ENCODE results near the gene INSR.
"Not testable (repeated sequence)": the region's sequence is repeated elsewhere in the genome, so short reads cannot be mapped to it uniquely, and the experiment has no call there.

The INSR gene

DNA sequence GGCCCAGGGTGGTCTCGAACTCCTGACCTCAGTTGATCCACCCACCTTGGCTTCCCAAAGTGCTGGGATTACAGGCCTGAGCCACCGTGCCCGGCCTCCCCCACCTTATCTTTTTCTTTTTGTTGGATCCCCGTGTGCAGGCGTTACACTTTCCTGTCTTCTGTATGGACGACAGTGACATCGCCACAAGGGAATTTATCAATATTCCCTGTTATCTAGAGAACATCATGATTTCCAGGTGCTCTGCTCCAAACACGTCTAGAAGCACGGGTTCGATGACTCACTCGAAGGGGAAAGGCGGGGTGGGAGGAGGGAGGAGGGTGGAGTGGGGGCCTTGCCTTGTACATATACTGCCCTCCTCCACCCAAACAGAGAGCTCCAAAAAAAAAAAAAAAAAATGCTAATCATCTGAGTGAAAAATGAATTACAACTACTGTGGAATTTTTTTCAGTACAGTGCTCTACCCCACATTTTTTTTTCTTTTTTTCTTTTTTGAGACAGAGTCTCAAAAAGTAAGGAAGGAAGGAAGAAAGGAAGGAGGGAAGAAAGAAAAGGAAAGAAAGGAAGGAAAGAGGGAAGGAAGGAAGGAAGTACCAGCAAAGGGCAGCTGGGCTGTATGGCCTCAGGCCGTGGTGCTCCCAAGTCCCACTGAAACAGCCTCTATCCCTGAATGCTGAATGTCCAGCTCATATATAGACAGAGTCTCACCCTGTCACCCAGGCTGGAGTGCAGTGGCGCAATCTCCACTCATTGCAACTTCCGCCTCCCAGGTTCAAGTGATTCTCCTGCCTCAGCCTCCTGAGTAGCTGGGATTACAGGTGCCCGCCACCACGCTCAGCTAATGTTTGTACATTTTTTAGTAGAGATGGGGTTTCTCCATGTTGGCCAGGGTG lies 36.8 kb downstream of the INSR start:
- DNase-seq = no peak

DNA sequence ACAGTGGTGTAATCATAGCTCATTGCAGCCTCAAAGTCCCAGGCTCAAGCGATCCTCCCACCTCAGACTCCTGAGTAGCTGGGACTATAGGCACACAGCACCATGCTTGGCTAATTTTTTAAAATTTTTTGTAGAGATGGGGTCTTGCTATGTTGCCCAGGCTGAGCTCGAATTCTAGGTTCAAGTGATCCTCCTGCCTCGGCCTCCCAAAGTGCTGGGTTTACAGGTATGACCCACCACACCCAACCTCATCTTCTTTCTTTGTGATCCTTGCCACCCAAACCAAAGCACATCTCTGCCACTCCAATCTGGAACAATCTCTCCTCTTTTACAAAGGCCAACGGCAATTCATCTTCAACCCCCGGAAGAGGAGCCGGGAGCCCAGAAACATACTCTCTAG lies 38.6 kb downstream of the INSR start:
- no peak for DNase-seq

GRCh38 chr19:7255119-7255518 lies 39.1 kb downstream of the INSR start:
- no peak for DNase-seq

GRCh38 chr19:7254590-7254989 lies 39.6 kb downstream of the INSR start:
- no peak for DNase-seq

GRCh38 chr19:7252364-7252763 lies 41.9 kb downstream of the INSR start:
- no peak for DNase-seq

DNA sequence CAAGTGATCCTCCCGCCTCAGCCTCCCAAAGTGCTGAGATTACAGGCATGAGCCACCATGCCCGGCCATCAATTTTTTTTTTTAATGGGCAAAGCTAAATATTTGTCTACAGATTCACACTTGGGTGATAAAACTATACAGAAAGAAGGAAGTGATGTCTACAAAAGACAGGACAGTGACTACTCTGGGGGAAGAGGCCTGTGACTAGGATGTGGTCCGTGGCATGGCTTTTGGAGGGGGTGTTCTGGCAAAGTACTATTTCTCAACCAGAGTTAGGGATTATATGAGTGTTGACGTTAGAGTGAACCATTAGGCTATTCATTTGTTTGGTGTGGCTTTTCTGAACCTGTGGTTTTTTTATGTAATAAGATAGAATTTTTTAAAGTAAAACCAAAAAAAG lies 42.7 kb downstream of the INSR start:
- no peak for DNase-seq

- DNase-seq = no peak
These were observed 43.3 kb downstream of the INSR start for GRCh38 chr19:7250951-7251350.

GRCh38 chr19:7250057-7250596 lies 44.1 kb downstream of the INSR start:
- DNase-seq = no peak

GRCh38 chr19:7247155-7247554 lies 47.1 kb downstream of the INSR start:
- no peak for DNase-seq

DNA sequence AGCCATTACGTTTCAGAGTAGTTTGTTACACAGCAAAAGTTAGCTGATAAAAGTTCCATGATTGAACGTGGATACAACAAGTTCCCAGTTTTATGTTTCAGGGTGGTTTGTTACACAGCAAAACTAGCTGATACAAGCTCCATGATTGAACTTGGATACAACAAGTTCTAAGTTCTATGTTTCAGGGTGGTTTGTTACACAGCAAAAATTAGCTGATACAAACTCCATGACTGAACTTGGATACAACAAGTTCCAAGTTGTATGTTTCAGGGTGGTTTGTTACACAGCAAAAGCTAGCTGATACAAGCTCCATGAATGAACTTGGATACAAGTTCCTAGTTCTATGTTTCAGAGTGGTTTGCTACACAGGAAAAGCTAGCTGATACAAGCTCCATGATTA lies 47.6 kb downstream of the INSR start:
- no peak for DNase-seq

GRCh38 chr19:7242601-7243258 lies 51.5 kb downstream of the INSR start:
- no peak for DNase-seq

DNA sequence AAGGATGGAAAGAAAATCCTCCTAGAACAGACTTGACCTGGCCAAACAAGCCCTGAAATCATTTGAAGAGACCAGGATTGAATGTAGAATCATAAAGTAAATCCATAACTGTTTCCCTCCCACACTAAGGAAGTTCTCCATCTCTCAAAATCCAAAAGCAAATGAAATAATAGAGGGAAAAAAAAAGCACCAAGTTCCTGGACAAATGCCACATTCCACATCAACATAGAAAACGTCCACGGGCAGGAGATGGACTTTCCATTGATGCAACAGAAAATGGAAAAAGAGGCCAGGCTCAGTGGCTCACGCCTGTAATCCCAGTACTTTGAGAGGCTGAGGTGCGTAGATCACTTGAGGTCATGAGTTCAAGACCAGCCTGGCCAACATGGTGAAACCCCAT lies 56.2 kb downstream of the INSR start:
- no peak for DNase-seq

- DNase-seq = no peak
These were observed 58.1 kb downstream of the INSR start for GRCh38 chr19:7236153-7236552.

- DNase-seq = no peak
These were observed 63.4 kb downstream of the INSR start for GRCh38 chr19:7230826-7231225.

DNA sequence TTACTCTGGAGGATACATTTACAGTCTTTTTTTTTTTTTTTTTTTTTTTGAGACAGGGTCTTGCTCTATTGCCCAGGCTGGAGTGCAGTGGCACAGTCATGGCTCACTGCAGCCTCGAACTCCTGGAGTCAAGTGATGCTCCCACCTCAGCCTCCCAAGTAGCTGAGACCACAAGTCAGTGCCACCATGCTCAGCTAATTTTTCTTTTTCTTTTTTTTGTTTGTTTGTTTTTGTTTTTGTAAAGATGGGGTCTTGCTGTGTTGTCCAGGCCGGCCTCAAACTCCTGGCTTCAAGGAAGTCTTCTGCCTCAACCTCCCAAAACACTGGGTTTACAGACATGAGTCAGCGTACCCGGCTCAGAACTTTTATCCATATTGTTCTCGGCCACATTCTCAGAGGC lies 64.5 kb downstream of the INSR start:
- no peak for DNase-seq

GRCh38 chr19:7228935-7229541 lies 65.2 kb downstream of the INSR start:
- DNase-seq = no peak

DNA sequence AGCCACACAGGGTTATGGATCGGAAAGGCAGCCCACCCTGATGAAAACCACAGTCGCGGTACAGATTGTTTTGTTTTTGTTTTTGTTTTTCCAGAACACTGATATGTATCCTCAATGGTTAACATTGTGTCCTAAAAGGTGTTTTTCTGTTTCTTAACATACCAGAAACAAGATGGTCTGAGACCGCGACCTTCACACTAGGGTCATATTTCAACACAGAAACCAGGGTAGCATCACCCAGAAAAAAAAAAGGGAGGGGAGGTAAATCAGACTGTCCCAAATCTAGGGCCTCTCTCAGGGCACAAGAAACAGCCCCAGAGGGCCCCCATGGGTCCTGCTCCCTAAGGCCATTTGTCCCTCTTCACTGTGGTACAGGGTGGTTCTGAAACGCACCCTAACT lies 66.5 kb downstream of the INSR start:
- DNase-seq = no peak

DNA sequence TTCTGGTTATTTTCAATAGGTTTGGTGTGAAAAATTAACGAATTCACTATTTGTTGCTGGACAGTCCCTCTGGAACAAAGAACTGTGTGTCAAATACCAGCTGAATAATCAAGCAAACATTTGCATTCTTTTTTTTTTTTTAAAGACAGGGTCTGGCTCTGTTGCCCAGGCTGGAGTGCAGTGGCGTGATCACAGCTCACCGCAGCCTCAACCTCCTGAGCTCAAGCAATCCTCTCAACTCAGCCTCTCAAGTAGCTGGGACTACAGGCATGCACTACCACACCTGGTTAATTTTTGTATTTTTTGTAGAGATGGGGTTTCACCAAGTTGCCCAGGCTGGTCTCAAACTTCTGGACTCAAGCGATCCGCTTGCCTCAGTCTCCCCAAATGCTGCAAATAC lies 67.1 kb downstream of the INSR start:
- not testable (repeated sequence) for DNase-seq

DNA sequence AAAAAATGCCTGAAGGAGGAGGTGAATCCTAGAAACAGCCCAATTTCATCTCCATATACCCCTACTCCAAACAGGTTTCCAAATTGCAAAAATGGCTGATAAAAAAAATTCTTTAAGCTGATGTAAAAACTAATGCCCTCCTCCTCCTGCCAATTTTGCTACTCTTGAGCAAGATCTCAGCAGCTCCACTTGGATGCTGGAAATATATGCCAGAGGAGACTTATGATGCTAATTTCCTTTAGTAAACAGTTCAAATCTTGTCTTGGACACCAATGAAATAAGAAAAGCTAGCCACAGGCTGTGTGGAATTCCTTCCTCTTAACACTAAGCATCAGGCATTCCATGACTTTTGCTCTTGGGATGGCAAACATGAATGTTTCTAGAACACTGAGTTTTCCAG lies 67.5 kb downstream of the INSR start:
- DNase-seq = no peak

DNA sequence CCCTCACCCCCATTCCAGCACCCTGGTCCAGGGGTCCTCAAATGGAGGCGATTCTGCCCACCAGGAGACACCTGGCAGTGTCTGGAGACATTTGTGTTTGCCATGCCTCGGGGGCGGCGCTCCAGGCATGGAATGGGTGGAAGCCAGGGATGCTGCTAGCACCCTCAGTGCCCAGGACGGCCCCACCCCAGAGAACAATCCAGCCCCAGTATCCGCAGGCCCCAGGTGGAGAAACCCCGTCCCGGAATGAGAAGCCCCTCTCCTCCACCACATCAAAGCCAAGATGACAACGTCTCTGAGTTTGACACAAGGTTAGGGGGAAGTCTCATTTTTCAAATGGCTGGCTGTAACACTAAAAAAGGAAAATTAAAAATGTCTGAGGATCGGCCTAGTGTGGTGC lies 68.5 kb downstream of the INSR start:
- no peak for DNase-seq

GRCh38 chr19:7224995-7225394 lies 69.2 kb downstream of the INSR start:
- DNase-seq = no peak

- no peak for DNase-seq
These were observed 70.0 kb downstream of the INSR start for GRCh38 chr19:7224209-7224686.

DNA sequence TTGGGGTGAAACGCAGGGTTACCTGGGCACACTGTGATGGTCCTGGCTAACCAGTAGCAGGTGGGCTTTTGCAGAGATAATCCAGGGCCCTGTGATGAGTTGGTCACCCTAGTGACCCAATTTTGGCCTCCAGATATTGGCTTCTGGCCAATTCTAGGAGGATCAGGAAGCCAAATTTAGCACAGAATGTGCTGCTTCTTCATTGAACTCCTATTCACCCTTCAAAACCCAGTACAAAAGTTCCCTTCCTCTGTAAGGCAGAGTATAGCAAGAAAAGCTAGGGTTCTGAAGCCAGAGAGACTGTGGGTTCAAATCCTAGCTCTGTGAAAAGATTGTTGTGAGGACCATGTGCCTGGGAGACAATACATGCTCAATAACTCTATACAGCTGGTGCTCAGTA lies 70.8 kb downstream of the INSR start:
- DNase-seq = no peak

DNA sequence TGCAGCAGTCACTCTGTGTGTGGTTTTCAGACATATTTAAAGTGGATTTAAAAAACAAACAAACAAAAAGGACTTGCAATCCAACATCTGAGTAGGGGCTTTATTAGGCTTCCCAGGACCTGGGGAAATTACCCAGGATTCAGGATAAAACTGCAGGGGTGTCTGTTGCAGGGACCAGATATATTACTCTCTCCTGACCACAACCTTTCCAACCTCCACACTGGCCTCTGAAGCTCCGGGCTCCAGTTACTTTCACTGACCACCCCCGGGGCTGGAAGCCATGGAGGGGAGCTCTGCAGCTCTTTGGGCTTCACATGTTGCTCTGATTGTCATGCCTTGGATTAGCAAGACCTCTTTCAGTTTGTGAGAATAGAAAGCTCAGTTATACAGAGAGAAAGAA lies 75.2 kb downstream of the INSR start:
- no peak for DNase-seq
